ENCODE data around the gene RNF224. TPM values are rescaled to one million over a fixed set of nuclear protein-coding genes. Genes with fewer than 3 reads are reported as not detected.

RNF224 gene
- total RNA-seq, 2 experiments from 2014 or later, result not detected

DNA sequence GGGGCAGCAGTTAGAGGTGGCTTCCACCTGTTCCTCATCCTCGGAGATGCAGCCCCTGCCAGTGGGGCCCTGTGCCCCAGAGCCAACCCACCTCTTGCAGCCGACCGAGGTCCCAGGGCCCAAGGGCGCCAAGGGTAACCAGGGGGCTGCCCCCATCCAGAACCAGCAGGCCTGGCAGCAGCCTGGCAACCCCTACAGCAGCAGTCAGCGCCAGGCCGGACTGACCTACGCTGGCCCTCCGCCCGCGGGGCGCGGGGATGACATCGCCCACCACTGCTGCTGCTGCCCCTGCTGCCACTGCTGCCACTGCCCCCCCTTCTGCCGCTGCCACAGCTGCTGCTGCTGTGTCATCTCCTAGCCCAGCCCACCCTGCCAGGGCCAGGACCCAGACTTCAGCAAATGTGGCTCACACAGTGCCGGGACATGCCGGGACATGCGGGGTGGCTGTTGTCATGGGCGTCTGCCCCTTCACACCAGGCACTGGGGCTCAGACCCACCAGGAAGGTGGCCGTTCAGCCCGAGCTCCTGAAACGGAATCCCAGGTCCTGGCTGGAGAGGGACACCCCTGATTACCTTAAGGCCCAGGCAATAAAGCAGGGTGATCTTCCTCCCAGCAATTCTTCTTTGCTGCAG lies 1.5 kb upstream of the RNF224 start:
- no peaks in the 10 kb centered on the region for H3K9me3 Mint-ChIP-seq
- no peaks in the 10 kb centered on the region for H3K36me3 Mint-ChIP-seq
- no peak overlapping the region for H3K27ac Mint-ChIP-seq
- CTCF ChIA-PET, result interaction anchor here (0.6 to 6.6 kb wide), 9 partner anchors 11 to 196 kb away, joined by 3 to 54 read pairs (median 10); partner anchors contain the start of genes DPP7 and SSNA1
- no peak for DNase-seq
- POLR2A ChIA-PET, result interaction anchor here (0.6 to 6.8 kb wide), 4 partner anchors 15 to 38 kb away, joined by 3 to 38 read pairs (median 3); partner anchors contain the start of genes SSNA1, TPRN and TUBB4B
- H3K4me1 Mint-ChIP-seq (ENCODE audit: low read depth), result peaks cover 5% of the 10 kb centered on the region
- intact Hi-C loops (cut with micrococcal nuclease), result no loop called here
- H3K27me3 Mint-ChIP-seq, result peaks cover 5% of the 10 kb centered on the region
- H3K4me3 Mint-ChIP-seq, result no peak overlapping the region

DNA sequence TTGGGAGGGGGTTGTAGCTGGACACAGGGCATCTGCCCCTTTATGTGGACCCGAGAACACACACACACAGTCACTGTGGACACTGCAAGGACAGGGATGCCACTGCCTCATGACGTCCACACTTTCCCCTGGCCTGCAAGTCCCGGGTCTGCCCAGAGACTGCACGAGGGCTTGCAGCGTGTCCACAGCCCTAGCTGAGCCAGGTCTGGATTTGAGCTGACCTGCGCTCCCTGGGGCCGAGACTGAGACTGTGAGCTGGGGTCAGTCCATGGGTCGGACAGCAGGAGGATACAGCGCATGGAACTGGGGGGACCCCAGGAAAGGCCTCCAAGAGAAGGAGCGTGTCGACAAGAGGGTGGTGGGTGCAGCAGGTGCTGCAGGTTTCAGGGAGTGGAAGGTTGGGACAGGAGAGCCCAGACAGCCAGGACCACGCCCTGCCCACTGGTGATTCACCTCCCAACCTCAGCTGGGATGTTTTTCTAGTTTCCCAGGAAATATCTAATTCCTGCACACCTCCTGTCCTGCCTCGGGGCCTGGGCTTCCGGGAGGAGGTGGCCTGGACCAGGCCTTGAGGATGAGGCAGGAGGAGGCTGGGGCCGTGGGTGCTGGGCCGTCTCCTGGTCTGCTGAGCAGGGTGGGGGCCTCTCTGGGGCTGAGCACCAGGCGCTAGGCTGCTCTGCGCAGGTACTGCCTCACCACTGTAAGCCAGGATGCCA lies 806 bp upstream of the RNF224 start:
- ChIA-PET POLR2A (interaction anchor here (6.8 kb wide), 1 partner anchor 14 kb away, joined by 38 read pairs; the partner anchor contains the start of gene TUBB4B), CTCF (interaction anchor here (0.6 to 6.6 kb wide), 19 partner anchors 10 to 197 kb away, joined by 3 to 54 read pairs (median 5); partner anchors contain the start of genes DPP7, NDOR1, SSNA1 and TMEM203)
- DNase-seq, result no peak
- Mint-ChIP-seq H3K27me3 (peaks cover 5% of the 10 kb centered on the region), H3K36me3 (no peaks in the 10 kb centered on the region), H3K4me3 (no peak overlapping the region), H3K9me3 (no peaks in the 10 kb centered on the region), H3K4me1 (ENCODE audit: low read depth) (peaks cover 5% of the 10 kb centered on the region), H3K27ac (no peak overlapping the region)
- intact Hi-C loops (cut with micrococcal nuclease), result no loop called here

- Mint-ChIP-seq H3K27ac (peak overlapping the region; percentile 64), H3K4me1 (ENCODE audit: low read depth) (peaks cover 3% of the 10 kb centered on the region)
- POLR2A ChIA-PET, result interaction anchor here (6.8 kb wide), 1 partner anchor 13 kb away, joined by 38 read pairs; the partner anchor contains the start of gene TUBB4B
These were observed 677 bp downstream of the RNF224 start for GRCh38 chr9:137227853-137228505.

GRCh38 chr9:137228506-137228967 lies 1.2 kb downstream of the RNF224 start:
- intact Hi-C loops (cut with micrococcal nuclease), result no loop called here
- ChIA-PET POLR2A (no interaction called here), CTCF (interaction anchor here (1.4 to 6.6 kb wide), 5 partner anchors 8 to 114 kb away, joined by 4 to 54 read pairs (median 15); partner anchors contain the start of genes DPP7, NDOR1, TMEM203 and TUBB4B)
- no peaks in the 10 kb centered on the region for H3K36me3 Mint-ChIP-seq
- H3K27me3 Mint-ChIP-seq, result peaks cover 5% of the 10 kb centered on the region
- H3K27ac Mint-ChIP-seq, result no peak overlapping the region
- peaks cover 2% of the 10 kb centered on the region for H3K4me1 Mint-ChIP-seq (ENCODE audit: low read depth)
- DNase-seq, result no peak
- no peaks in the 10 kb centered on the region for H3K9me3 Mint-ChIP-seq
- H3K4me3 Mint-ChIP-seq, result no peak overlapping the region

More at GRCh38 chr9:137227853-137228505, 677 bp downstream of the RNF224 start:
- intact Hi-C loops (cut with micrococcal nuclease), result no loop called here
- Mint-ChIP-seq H3K9me3 (no peaks in the 10 kb centered on the region), H3K4me3 (no peak overlapping the region), H3K36me3 (no peaks in the 10 kb centered on the region), H3K27me3 (peaks cover 5% of the 10 kb centered on the region)
- no peak for DNase-seq
- CTCF ChIA-PET, result interaction anchor here (1.0 to 6.6 kb wide), 22 partner anchors 9 to 199 kb away, joined by 3 to 54 read pairs (median 4); partner anchors contain the start of genes DPP7, NDOR1, NELFB and TMEM203

GRCh38 chr9:137228968-137229896 lies 1.9 kb downstream of the RNF224 start:
- Mint-ChIP-seq H3K9me3 (no peaks in the 10 kb centered on the region), H3K4me3 (no peak overlapping the region), H3K27ac (no peak overlapping the region), H3K4me1 (ENCODE audit: low read depth) (peaks cover 2% of the 10 kb centered on the region), H3K27me3 (peaks cover 5% of the 10 kb centered on the region), H3K36me3 (no peaks in the 10 kb centered on the region)
- no peak for DNase-seq
- ChIA-PET CTCF (interaction anchor here (0.8 to 3.5 kb wide), 3 partner anchors 10 to 111 kb away, joined by 3 to 16 read pairs (median 3); no protein-coding TSS in a partner anchor), POLR2A (no interaction called here)
- intact Hi-C loops (cut with micrococcal nuclease), result no loop called here

- Mint-ChIP-seq H3K4me3 (no peak overlapping the region), H3K9me3 (no peaks in the 10 kb centered on the region), H3K27me3 (peaks cover 11% of the 10 kb centered on the region), H3K4me1 (ENCODE audit: low read depth) (peaks cover 2% of the 10 kb centered on the region), H3K27ac (no peak overlapping the region), H3K36me3 (no peaks in the 10 kb centered on the region)
- intact Hi-C loops (cut with micrococcal nuclease), result no loop called here
- ChIA-PET POLR2A (no interaction called here), CTCF (interaction anchor here (0.8 to 1.1 kb wide), 2 partner anchors 9 to 41 kb away, joined by 3 read pairs; no protein-coding TSS in a partner anchor)
- no peak for DNase-seq
These were observed 2.8 kb downstream of the RNF224 start for GRCh38 chr9:137229903-137230704.

DNA sequence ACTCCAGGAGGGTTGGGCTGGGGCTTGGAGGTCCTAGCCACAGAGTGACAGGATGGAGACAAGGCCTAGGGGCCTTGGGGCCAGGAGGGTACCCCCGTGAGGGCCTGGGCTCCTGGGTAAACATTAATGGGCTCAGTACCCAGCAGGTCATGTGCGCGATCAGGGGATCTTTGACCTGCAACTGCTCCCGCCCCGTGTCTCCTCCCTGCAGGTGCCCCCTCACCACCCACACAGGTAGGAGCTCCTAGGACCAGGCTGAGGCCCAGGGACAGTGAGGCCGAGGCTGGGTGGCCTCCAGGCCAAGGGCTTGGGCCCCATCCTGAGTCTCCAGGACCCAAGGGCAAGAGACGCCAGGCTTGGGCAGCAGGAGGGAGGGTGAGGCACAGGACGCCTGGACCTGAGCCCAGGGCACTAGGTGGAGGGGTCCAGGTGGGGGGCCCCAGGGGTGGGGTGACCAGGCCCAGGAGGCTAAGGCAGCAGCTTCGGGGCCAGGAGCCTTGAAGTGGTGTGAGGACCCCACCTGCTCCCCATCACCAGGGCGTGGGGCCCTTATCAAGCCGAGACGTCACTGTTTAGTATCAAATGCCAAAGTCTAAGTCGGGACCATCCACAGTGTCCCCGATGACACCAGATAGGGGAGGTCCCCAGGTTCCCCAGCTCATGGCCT lies 3.5 kb downstream of the RNF224 start, which contains the start of gene SLC34A3:
TSS of gene SLC34A3 (plus strand) at position 197 of the 667 bp plus-strand sequence. CDS start 802 bp downstream, outside the sequence.
- ChIA-PET POLR2A (no interaction called here), CTCF (no interaction called here)
- Mint-ChIP-seq H3K4me1 (ENCODE audit: low read depth) (peaks cover 2% of the 10 kb centered on the region), H3K27me3 (peaks cover 13% of the 10 kb centered on the region), H3K36me3 (no peaks in the 10 kb centered on the region), H3K9me3 (no peaks in the 10 kb centered on the region), H3K27ac (no peak within 1 kb of the TSS), H3K4me3 (no peak within 1 kb of the TSS)
- DNase-seq, result no peak
- intact Hi-C loops (cut with micrococcal nuclease), result no loop called here

GRCh38 chr9:137231372-137232039 lies 4.2 kb downstream of the RNF224 start:
- H3K27ac Mint-ChIP-seq, result no peak overlapping the region
- POLR2A ChIA-PET, result no interaction called here
- intact Hi-C loops (cut with micrococcal nuclease), result no loop called here
- CTCF ChIA-PET, result no interaction called here
- H3K36me3 Mint-ChIP-seq, result no peaks in the 10 kb centered on the region
- no peak for DNase-seq
- H3K27me3 Mint-ChIP-seq, result peaks cover 13% of the 10 kb centered on the region
- H3K9me3 Mint-ChIP-seq, result no peaks in the 10 kb centered on the region
- H3K4me1 Mint-ChIP-seq (ENCODE audit: low read depth), result peaks cover 2% of the 10 kb centered on the region
- no peak overlapping the region for H3K4me3 Mint-ChIP-seq

GRCh38 chr9:137232101-137232500 lies 4.8 kb downstream of the RNF224 start:
- no peaks in the 10 kb centered on the region for H3K9me3 Mint-ChIP-seq
- ChIA-PET POLR2A (no interaction called here), CTCF (no interaction called here)
- H3K4me1 Mint-ChIP-seq (ENCODE audit: low read depth), result peaks cover 2% of the 10 kb centered on the region
- H3K27ac Mint-ChIP-seq, result no peak overlapping the region
- no peaks in the 10 kb centered on the region for H3K36me3 Mint-ChIP-seq
- intact Hi-C loops (cut with micrococcal nuclease), result no loop called here
- DNase-seq, result no peak
- H3K4me3 Mint-ChIP-seq, result no peak overlapping the region
- peaks cover 13% of the 10 kb centered on the region for H3K27me3 Mint-ChIP-seq

DNA sequence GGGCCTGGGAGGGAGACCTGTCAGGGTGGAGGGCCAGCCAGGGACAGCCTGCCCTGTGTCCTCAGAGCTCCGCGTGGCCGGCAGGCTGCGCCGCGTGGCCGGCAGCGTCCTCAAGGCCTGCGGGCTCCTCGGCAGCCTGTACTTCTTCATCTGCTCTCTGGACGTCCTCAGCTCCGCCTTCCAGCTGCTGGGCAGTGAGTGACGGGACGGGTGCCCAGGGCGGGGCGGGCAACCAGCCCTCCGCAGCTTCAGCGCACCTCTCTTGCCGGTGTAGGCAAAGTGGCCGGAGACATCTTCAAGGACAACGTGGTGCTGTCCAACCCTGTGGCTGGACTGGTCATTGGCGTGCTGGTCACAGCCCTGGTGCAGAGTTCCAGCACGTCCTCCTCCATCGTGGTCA lies 5.2 kb downstream of the RNF224 start:
- ChIA-PET CTCF (no interaction called here), POLR2A (no interaction called here)
- DNase-seq, result no peak
- H3K9me3 Mint-ChIP-seq, result no peaks in the 10 kb centered on the region
- H3K4me1 Mint-ChIP-seq (ENCODE audit: low read depth), result peaks cover 2% of the 10 kb centered on the region
- H3K27me3 Mint-ChIP-seq, result peaks cover 13% of the 10 kb centered on the region
- no peak overlapping the region for H3K4me3 Mint-ChIP-seq
- no peaks in the 10 kb centered on the region for H3K36me3 Mint-ChIP-seq
- intact Hi-C loops (cut with micrococcal nuclease), result no loop called here
- H3K27ac Mint-ChIP-seq, result no peak overlapping the region
